ENCODE data around the gene GOLGA6A.

- TF ChIP-seq, protein P1, sequence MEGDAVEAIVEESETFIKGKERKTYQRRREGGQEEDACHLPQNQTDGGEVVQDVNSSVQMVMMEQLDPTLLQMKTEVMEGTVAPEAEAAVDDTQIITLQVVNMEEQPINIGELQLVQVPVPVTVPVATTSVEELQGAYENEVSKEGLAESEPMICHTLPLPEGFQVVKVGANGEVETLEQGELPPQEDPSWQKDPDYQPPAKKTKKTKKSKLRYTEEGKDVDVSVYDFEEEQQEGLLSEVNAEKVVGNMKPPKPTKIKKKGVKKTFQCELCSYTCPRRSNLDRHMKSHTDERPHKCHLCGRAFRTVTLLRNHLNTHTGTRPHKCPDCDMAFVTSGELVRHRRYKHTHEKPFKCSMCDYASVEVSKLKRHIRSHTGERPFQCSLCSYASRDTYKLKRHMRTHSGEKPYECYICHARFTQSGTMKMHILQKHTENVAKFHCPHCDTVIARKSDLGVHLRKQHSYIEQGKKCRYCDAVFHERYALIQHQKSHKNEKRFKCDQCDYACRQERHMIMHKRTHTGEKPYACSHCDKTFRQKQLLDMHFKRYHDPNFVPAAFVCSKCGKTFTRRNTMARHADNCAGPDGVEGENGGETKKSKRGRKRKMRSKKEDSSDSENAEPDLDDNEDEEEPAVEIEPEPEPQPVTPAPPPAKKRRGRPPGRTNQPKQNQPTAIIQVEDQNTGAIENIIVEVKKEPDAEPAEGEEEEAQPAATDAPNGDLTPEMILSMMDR (conservative IDR thresholded peaks at IDR 0.05), result peak; percentile 79
- TF ChIP-seq ZFX (IDR thresholded peaks at IDR 0.05), result no peak
Measured at GRCh38 chr15:74036271-74037170, 45.8 kb downstream of the GOLGA6A start.

All from C4-2B (cell line).